Kidney epithelial cell (primary cell): ENCODE measurements around the gene GNL2. TPM values are rescaled to one million over a fixed set of nuclear protein-coding genes. Genes with fewer than 3 reads are reported as not detected.
"Not testable (repeated sequence)": the region's sequence is repeated elsewhere in the genome, so short reads cannot be mapped to it uniquely, and the experiment has no call there.

ENCODE experiments used
- DNase-seq: peaks from one replicate; pipeline ENCODE4 v3.0.0-alpha.2; 2010; ENCODE audit warnings: low read depth
- H3K27me3 ChIP-seq: 2 replicates; pipeline ENCODE4 v1.6.0; 2011; ENCODE audit warnings: low read length; ENCODE audit not compliant: control insufficient read depth, insufficient read depth
- H3K36me3 ChIP-seq: 2 replicates; pipeline ENCODE4 v1.5.1; 2011; ENCODE audit warnings: low read length; ENCODE audit not compliant: control insufficient read depth, insufficient read depth
- H3K4me3 ChIP-seq: 2 replicates; pipeline ENCODE4 v1.5.1; 2011; ENCODE audit warnings: low read depth, mild to moderate bottlenecking, control low read depth, low read length
- total RNA-seq: library from RNA; depleted of rRNA; stranded (reverse); fragments of >200 nt; gene quantifications from 2 replicates; pipeline ENCODE4 v1.2.3, GENCODE V29; 2015
- TF ChIP-seq, protein P1 (sequence below): IDR thresholded peaks from 2 replicates; pipeline ENCODE4 v1.5.1; 2011; ENCODE audit warnings: mild to moderate bottlenecking, moderate library complexity, low read length, control low read depth, inconsistent platforms; ENCODE audit not compliant: insufficient read depth, poor library complexity, severe bottlenecking

The GNL2 gene
- total RNA-seq, 1 donor from 2014 or later: 52.6 TPM

DNA sequence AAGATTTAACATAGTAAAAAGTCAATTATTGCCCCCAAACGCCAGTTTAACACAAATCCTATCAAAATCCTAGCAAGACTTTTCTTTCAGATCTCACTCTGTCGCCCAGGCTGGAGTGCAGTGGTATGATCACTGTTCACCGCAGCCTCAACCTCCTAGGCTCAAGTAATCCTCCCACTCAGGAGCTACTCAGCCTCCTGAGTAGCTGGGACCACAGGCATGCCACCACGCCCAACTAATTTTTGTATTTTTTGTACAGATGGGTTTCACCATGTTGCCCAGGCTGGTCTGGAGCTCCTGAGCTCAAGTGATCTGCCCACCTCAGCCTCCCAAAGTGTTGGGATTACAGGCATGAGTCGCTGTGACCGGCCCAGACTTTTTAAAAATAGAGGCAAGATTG, 46.4 kb downstream of the GNL2 start:
- no peaks in the 10 kb centered on the region for H3K36me3 ChIP-seq
- TF ChIP-seq, protein P1, sequence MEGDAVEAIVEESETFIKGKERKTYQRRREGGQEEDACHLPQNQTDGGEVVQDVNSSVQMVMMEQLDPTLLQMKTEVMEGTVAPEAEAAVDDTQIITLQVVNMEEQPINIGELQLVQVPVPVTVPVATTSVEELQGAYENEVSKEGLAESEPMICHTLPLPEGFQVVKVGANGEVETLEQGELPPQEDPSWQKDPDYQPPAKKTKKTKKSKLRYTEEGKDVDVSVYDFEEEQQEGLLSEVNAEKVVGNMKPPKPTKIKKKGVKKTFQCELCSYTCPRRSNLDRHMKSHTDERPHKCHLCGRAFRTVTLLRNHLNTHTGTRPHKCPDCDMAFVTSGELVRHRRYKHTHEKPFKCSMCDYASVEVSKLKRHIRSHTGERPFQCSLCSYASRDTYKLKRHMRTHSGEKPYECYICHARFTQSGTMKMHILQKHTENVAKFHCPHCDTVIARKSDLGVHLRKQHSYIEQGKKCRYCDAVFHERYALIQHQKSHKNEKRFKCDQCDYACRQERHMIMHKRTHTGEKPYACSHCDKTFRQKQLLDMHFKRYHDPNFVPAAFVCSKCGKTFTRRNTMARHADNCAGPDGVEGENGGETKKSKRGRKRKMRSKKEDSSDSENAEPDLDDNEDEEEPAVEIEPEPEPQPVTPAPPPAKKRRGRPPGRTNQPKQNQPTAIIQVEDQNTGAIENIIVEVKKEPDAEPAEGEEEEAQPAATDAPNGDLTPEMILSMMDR: no peak
- H3K27me3 ChIP-seq: no peaks in the 10 kb centered on the region
- DNase-seq: no peak
- no peak overlapping the region for H3K4me3 ChIP-seq

DNA sequence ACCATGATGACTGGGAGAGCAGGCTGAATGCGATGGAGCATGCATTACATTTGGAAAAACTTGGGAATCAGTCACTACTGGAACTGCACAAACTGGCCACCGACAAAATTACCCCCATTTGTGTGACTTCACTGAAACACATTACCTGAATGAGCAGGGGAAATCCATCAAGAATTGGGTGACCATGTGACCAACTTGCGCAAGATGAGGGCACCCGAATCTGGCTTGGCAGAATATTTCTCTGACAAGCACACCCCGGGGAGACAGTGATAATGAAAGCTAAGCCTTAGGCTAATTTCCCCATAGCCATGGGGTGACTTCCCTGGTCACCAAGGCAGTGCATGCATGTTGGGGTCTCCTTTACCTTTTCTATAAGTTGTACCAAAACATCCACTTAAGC, 50.7 kb downstream of the GNL2 start:
- no peaks in the 10 kb centered on the region for H3K27me3 ChIP-seq
- no peak overlapping the region for H3K4me3 ChIP-seq
- no peak for DNase-seq
- TF ChIP-seq, protein P1: no peak
- no peaks in the 10 kb centered on the region for H3K36me3 ChIP-seq

DNA sequence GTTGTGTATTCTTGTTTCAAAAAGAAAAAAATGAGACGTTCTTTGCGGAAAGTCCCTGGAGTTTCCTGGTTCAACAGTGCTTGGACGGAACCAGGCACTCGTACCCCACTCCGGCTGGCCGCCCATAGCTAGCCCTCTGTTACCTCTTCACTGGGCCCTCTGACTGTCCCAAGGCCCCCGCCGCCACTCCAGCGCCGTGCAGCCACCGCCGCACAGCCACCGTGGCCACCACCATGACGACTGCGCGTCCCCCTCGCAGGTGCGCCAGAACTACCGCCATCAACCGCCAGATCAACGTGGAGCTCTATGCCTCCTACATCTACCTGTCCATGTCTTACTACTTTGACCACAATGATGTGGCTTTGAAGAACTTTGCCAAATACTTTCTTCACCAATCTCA, 51.2 kb downstream of the GNL2 start:
- no peaks in the 10 kb centered on the region for H3K27me3 ChIP-seq
- no peak for DNase-seq
- TF ChIP-seq, protein P1: no peak
- H3K36me3 ChIP-seq: no peaks in the 10 kb centered on the region
- H3K4me3 ChIP-seq: no peak overlapping the region

DNA sequence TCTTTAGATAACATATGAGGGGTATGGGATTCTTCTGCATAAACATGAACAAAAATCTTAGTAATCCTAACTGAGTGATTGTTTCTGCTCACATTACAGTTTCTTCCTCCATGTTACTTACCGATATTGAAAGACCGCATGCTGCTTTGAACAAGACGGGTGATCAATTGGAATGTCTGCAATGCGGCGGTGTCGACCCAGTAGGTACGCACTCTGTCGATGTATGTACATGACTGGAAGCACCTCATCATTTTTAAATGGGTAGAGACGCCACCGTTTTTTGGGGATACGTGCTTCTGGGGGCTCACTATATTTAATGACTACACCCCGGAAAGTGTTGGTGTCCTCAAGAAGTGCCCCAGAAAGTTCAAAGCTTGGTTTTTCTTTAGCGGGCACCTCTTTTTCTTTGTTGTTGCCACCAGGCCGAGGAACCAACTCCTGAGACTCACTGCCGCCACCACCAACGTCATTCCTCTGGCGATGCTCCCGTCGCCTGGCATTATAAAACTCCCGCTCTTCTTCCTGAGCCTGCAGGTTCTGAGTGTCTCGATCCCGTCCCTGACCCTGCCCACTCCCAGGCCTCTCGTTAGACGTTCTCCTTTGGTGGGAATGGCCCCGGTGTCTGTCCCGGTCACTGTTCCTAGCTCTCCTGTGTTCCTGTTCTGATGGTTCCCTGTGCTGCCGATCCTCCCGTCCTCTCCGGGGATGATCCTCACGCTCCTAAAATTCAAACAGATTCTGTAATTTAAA, 55.5 kb downstream of the GNL2 start:
- no peak for DNase-seq
- TF ChIP-seq, protein P1: no peak
- no peaks in the 10 kb centered on the region for H3K27me3 ChIP-seq
- no peak overlapping the region for H3K4me3 ChIP-seq
- H3K36me3 ChIP-seq: peaks cover 1% of the 10 kb centered on the region

DNA sequence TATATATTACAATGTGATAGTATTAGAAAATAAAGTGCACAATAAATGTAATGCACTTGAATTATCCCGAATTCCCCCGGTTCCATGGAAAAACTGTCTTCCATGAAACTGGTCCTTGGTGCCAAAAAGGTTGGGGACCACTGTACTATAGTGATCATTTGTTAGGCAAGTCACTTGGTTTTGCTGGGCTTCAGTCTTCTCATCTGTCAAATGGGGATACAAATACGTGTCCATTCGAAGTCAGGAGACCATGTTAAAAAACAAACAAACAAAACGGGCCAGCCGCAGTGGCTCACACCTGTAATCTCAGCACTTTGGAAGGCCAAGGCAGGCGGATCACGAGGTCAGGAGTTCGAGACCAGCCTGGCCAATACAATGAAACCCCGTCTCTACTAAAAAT, 56.6 kb downstream of the GNL2 start:
- not testable (repeated sequence) for DNase-seq, H3K4me3 ChIP-seq, H3K36me3 ChIP-seq, H3K27me3 ChIP-seq

DNA sequence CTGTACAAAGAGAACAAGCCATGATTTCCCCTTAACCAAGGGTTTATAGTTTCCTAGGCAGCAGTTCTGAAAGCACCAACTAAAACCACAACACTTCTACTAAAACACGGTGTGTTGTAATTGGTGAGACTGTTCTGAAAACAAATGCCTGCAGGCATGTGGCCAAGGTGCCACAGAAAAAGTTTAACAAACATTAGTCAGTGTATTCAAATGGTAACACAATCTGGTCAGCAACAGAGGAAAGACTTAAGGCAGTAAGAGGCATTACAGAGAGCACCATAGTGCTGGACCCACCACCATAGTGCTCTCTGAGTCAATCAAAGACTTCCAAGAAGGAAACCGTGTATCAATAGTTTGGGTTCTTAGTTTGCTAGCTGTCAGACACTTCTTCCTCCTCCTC, 58.4 kb downstream of the GNL2 start:
- no peak for DNase-seq
- Histone ChIP-seq H3K4me3 (no peak overlapping the region), H3K27me3 (no peaks in the 10 kb centered on the region), H3K36me3 (peaks cover 1% of the 10 kb centered on the region)
- TF ChIP-seq, protein P1: no peak
